ENCODE data around the gene FAM177A1.
"Not testable (repeated sequence)": the region's sequence is repeated elsewhere in the genome, so short reads cannot be mapped to it uniquely, and the experiment has no call there.

Gene FAM177A1

GRCh38 chr14:35065731-35066130, 19.7 kb downstream of the FAM177A1 start:
- not testable (repeated sequence) for DNase-seq

- DNase-seq = no peak
Observed at GRCh38 chr14:35068238-35069012, 22.4 kb downstream of the FAM177A1 start.

GRCh38 chr14:35072226-35072625, 26.2 kb downstream of the FAM177A1 start:
- no peak for DNase-seq

GRCh38 chr14:35073486-35073885, 27.4 kb downstream of the FAM177A1 start:
- DNase-seq = peak; percentile 70

- no peak for DNase-seq
Observed at GRCh38 chr14:35078082-35078481, 32.0 kb downstream of the FAM177A1 start.

- DNase-seq = no peak
Observed at GRCh38 chr14:35079742-35080141, 33.7 kb downstream of the FAM177A1 start.

- no peak for DNase-seq
Observed at GRCh38 chr14:35083530-35084150, 37.6 kb downstream of the FAM177A1 start.

GRCh38 chr14:35085441-35085840, 39.4 kb downstream of the FAM177A1 start:
- no peak for DNase-seq

- DNase-seq = no peak
Observed at GRCh38 chr14:35088514-35088913, 42.4 kb downstream of the FAM177A1 start.

- DNase-seq = not testable (repeated sequence)
Observed at GRCh38 chr14:35094645-35095044, 48.6 kb downstream of the FAM177A1 start.

GRCh38 chr14:35107866-35108265, 61.8 kb downstream of the FAM177A1 start:
- DNase-seq = no peak

- DNase-seq = peak; percentile 25
Observed at GRCh38 chr14:35112641-35113040, 66.6 kb downstream of the FAM177A1 start.

- no peak for DNase-seq
Observed at GRCh38 chr14:35113308-35113950, 67.4 kb downstream of the FAM177A1 start.

- DNase-seq = no peak
Observed at GRCh38 chr14:35114036-35114435, 68.0 kb downstream of the FAM177A1 start.

- no peak for DNase-seq
Observed at GRCh38 chr14:35116242-35116641, 70.2 kb downstream of the FAM177A1 start.

- DNase-seq = no peak
Observed at GRCh38 chr14:35117112-35117511, 71.0 kb downstream of the FAM177A1 start.

GRCh38 chr14:35121026-35121886, 75.2 kb downstream of the FAM177A1 start:
- DNase-seq = no peak

GRCh38 chr14:35121887-35122695, 76.0 kb downstream of the FAM177A1 start, which contains the start of the genes PPP2R3C and PRORP:
Gene PPP2R3C (minus strand): TSS chr14:35121990. CDS start chr14:35121959, 31 bp downstream.
Gene PRORP (plus strand): TSS chr14:35122552. CDS start chr14:35123246, 694 bp downstream.
- DNase-seq = peak; percentile 97

GRCh38 chr14:35122696-35123387, 76.8 kb downstream of the FAM177A1 start:
- DNase-seq = peak; percentile 26

- no peak for DNase-seq
Observed at GRCh38 chr14:35123388-35123703, 77.3 kb downstream of the FAM177A1 start.

- no peak for DNase-seq
Observed at GRCh38 chr14:35124127-35124526, 78.1 kb downstream of the FAM177A1 start.
